ENCODE measurements around the gene YOD1. TPM values are rescaled to one million over a fixed set of nuclear protein-coding genes. Genes with fewer than 3 reads are reported as not detected.

The YOD1 gene
- total RNA-seq, 1 donor from 2014 or later, result 7.9 TPM

GRCh38 chr1:206998816-206999215, 52.2 kb downstream of the YOD1 start:
- intact Hi-C loops (cut with DNase I), result no loop called here
- DNase-seq (no peak), ATAC-seq (no peak)
- Histone ChIP-seq H3K9me3 (no peaks in the 10 kb centered on the region), H3K4me3 (no peak overlapping the region), H3K27ac (no peak overlapping the region), H3K36me3 (no peaks in the 10 kb centered on the region), H3K27me3 (ENCODE audit: low read depth) (no peaks in the 10 kb centered on the region), H3K4me1 (peaks cover 9% of the 10 kb centered on the region)
- no peak for TF ChIP-seq CTCF (IDR thresholded peaks at IDR 0.05)

Other genes starting within 250 kb of the YOD1 start
- gene IL20, start 185.6 kb downstream of the YOD1 start, total RNA-seq, result not detected
- gene IL24, start 153.8 kb downstream of the YOD1 start, total RNA-seq, result not detected
- 6.8 TPM for gene FCMR, start 129.3 kb downstream of the YOD1 start, total RNA-seq
- gene PIGR, start 104.7 kb downstream of the YOD1 start, total RNA-seq, result 813 TPM
- gene FCAMR, start 80.7 kb downstream of the YOD1 start, total RNA-seq, result not detected
- 123 TPM for gene C1orf116, start 18.5 kb downstream of the YOD1 start, total RNA-seq
- 41.5 TPM for gene PFKFB2, start 2.1 kb upstream of the YOD1 start, total RNA-seq
- gene C4BPB, start 37.7 kb upstream of the YOD1 start, total RNA-seq, result 10.4 TPM
- gene C4BPA, start 53.0 kb upstream of the YOD1 start, total RNA-seq, result 65.2 TPM